HepG2 (cell line): ENCODE results near the gene GPR42. TPM values are rescaled to one million over a fixed set of nuclear protein-coding genes. Genes with fewer than 3 reads are reported as not detected.

ENCODE experiments used
- ATAC-seq: fragments of 200-7000 bp; cut with Tn5 transposase; 3 replicates; pipeline ENCODE4 v1.9.1; 2020; ENCODE audit warnings: mild to moderate bottlenecking, moderate library complexity
- BruUV-seq: library from RNA; stranded (reverse); fragments of 400-500 nt; replicated peaks from 2 replicates; lab custom pipeline; 2021; lab: Mats Ljungman, UMichigan
- CTCF ChIA-PET: fragments of 300-600 bp; formaldehyde crosslinking; extraction: SDS; loops from one replicate; lab custom pipeline; 2021; ENCODE audit warnings: low total read pairs, inconsistent platforms, low intra/inter-chr PET ratio; lab: Yijun Ruan, JAX
- POLR2A ChIA-PET: fragments of 350-600 bp; sonication (Branson Sonifier 250); formaldehyde crosslinking; loops from one replicate; lab custom pipeline; 2020; ENCODE audit warnings: antibody characterized with exemption, inconsistent platforms; lab: Yijun Ruan, JAX
- DNase-seq: peaks from one replicate; pipeline ENCODE4 v3.0.0-alpha.2; 2015; ENCODE audit warnings: low spot score
- FAIRE-seq: peaks from 3 replicates; lab custom pipeline; 2011; peaks lifted over from hg19 to GRCh38; lab: Jason Lieb, UNC
- H2AFZ ChIP-seq: one replicate; pipeline ENCODE4 v1.6.1; 2011; ENCODE audit warnings: low read length, inconsistent platforms
- H3K27ac ChIP-seq: fragments of 300-600 bp; 3 replicates; pipeline ENCODE4 v1.8.0; 2011; ENCODE audit warnings: mixed run types, mild to moderate bottlenecking, mixed read lengths, low read length, inconsistent platforms; ENCODE audit not compliant: insufficient read depth; ENCODE audit errors: extremely low read length
- H3K27me3 ChIP-seq, 2 experiments: fragments of 200-600 bp in 1 of 2; 2 replicates in 1 of 2; 3 replicates in 1 of 2; pipeline versions ENCODE4 v1.6.0 to v1.8.0; 2011; ENCODE audit warnings: low read length in 2 of 2, mild to moderate bottlenecking in 2 of 2, moderate library complexity in 2 of 2, inconsistent platforms in 1 of 2; ENCODE audit not compliant: insufficient read depth in 2 of 2, control insufficient read depth in 1 of 2
- H3K36me3 ChIP-seq, 2 experiments: fragments of 200-600 bp in 1 of 2; replicated peaks in 1 of 2; 2 replicates in 1 of 2; 3 replicates in 1 of 2; pipeline versions ENCODE4 v1.5.1 to v1.8.0; 2011; ENCODE audit warnings: low read length in 2 of 2, inconsistent platforms in 1 of 2; ENCODE audit not compliant: insufficient read depth in 2 of 2, control insufficient read depth in 1 of 2
- H3K4me1 ChIP-seq: 2 replicates; pipeline ENCODE4 v1.5.1; 2012; ENCODE audit warnings: low read length, inconsistent platforms; ENCODE audit not compliant: insufficient read depth
- H3K4me2 ChIP-seq: 2 replicates; pipeline ENCODE4 v1.6.0; 2011; ENCODE audit warnings: low read depth, low read length, inconsistent platforms
- H3K4me3 ChIP-seq, 3 experiments: fragments of 200-600 bp in 1 of 3; sonication (generic), shearing (Covaris generic) in 1 of 3; replicated peaks in 1 of 3; 2 replicates each; pipeline ENCODE4 v1.5.1; 2011 to 2016; ENCODE audit warnings: low read length in 3 of 3, inconsistent platforms in 2 of 3, low read depth in 2 of 3, mild to moderate bottlenecking in 2 of 3, control low read depth in 1 of 3, mixed read lengths in 1 of 3; ENCODE audit not compliant: insufficient read depth in 1 of 3
- H3K79me2 ChIP-seq: one replicate; pipeline ENCODE4 v1.6.1; 2011; ENCODE audit warnings: low read length, inconsistent platforms; ENCODE audit not compliant: insufficient read depth
- H3K9ac ChIP-seq: 2 replicates; pipeline ENCODE4 v1.6.0; 2011; ENCODE audit warnings: mild to moderate bottlenecking, low read depth, low read length, inconsistent platforms; ENCODE audit not compliant: insufficient read depth
- H3K9me3 ChIP-seq: 2 replicates; pipeline ENCODE4 v1.5.1; 2012; ENCODE audit warnings: mild to moderate bottlenecking, low read length
- H4K20me1 ChIP-seq: 2 replicates; pipeline ENCODE4 v1.6.0; 2011; ENCODE audit warnings: inconsistent platforms, mild to moderate bottlenecking, low read length, moderate library complexity; ENCODE audit not compliant: insufficient read depth
- CCDC6 ChIP-seq: sonication (generic); formaldehyde crosslinking; IDR thresholded peaks from 2 replicates; pipeline ENCODE4 v1.8.1; 2022; ENCODE audit warnings: mild to moderate bottlenecking, missing genetic modification reagents, moderate library complexity
- EP300 ChIP-seq, 3 experiments: sonication (generic) in 1 of 3; formaldehyde crosslinking in 1 of 3; IDR thresholded peaks; 2 replicates each; pipeline versions ENCODE4 v1.5.1 to v1.6.1; 2011 to 2020; ENCODE audit warnings: low read depth in 2 of 3, low read length in 2 of 3, borderline replicate concordance in 1 of 3, improper control_type of control experiment in 1 of 3, mild to moderate bottlenecking in 1 of 3, missing genetic modification reagents in 1 of 3, moderate library complexity in 1 of 3
- FOXC1 ChIP-seq: sonication (generic); formaldehyde crosslinking; IDR thresholded peaks from 2 replicates; pipeline ENCODE4 v1.8.0; 2022; ENCODE audit warnings: mild to moderate bottlenecking, missing genetic modification reagents, borderline replicate concordance
- GABPB1 ChIP-seq: IDR thresholded peaks from 2 replicates; pipeline ENCODE4 v1.6.1; 2016; ENCODE audit warnings: mild to moderate bottlenecking, missing genetic modification reagents, moderate library complexity, missing compliant biosample characterization
- HOXA9 ChIP-seq: sonication (generic); formaldehyde crosslinking; IDR thresholded peaks from 2 replicates; pipeline ENCODE4 v1.8.1; 2022; ENCODE audit warnings: missing genetic modification reagents, mild to moderate bottlenecking, moderate library complexity, borderline replicate concordance
- JUNB ChIP-seq: sonication (generic); formaldehyde crosslinking; IDR thresholded peaks from 2 replicates; pipeline ENCODE4 v1.8.0; 2022; ENCODE audit warnings: missing genetic modification reagents, mild to moderate bottlenecking, borderline replicate concordance
- KDM4B ChIP-seq: sonication (generic); formaldehyde crosslinking; IDR thresholded peaks from 2 replicates; pipeline ENCODE4 v1.4.0; 2020; ENCODE audit warnings: missing genetic modification reagents
- LCORL ChIP-seq, 2 experiments: fragments of 450-650 bp in 1 of 2; sonication (generic) in 1 of 2; formaldehyde crosslinking in 1 of 2; IDR thresholded peaks; 2 replicates each; pipeline versions ENCODE4 v1.5.0 to v1.6.1; 2017 to 2020; ENCODE audit warnings: antibody characterized with exemption in 1 of 2, missing genetic modification reagents in 1 of 2
- MAX ChIP-seq: IDR thresholded peaks from 2 replicates; pipeline ENCODE4 v1.6.1; 2012; ENCODE audit warnings: inconsistent platforms
- PAXIP1 ChIP-seq: sonication (generic); formaldehyde crosslinking; conservative IDR thresholded peaks from 2 replicates; pipeline ENCODE4 v1.4.0; 2020; ENCODE audit warnings: mild to moderate bottlenecking, missing genetic modification reagents, moderate library complexity
- RARG ChIP-seq: sonication (generic); formaldehyde crosslinking; IDR thresholded peaks from 2 replicates; pipeline ENCODE4 v1.4.0; 2020; ENCODE audit warnings: low read depth, mild to moderate bottlenecking, missing genetic modification reagents
- SAP130 ChIP-seq: IDR thresholded peaks from 2 replicates; pipeline ENCODE4 v1.6.1; 2016; ENCODE audit warnings: low read depth
- TEAD3 ChIP-seq: optimal IDR thresholded peaks from 2 replicates; pipeline ENCODE3; 2016; ENCODE audit warnings: borderline replicate concordance
- TSC22D2 ChIP-seq: sonication (generic); formaldehyde crosslinking; IDR thresholded peaks from 2 replicates; pipeline ENCODE4 v1.5.1; 2020; ENCODE audit warnings: missing genetic modification reagents, mild to moderate bottlenecking, borderline replicate concordance
- ZBTB38 ChIP-seq: sonication (generic); formaldehyde crosslinking; IDR thresholded peaks from 2 replicates; pipeline ENCODE4 v1.5.1; 2020; ENCODE audit warnings: mild to moderate bottlenecking, missing genetic modification reagents
- ZKSCAN8 ChIP-seq: IDR thresholded peaks from 2 replicates; pipeline ENCODE4 v1.6.1; 2016; ENCODE audit warnings: borderline replicate concordance, missing genetic modification reagents, missing compliant biosample characterization
- ZMAT5 ChIP-seq: sonication (generic); formaldehyde crosslinking; IDR thresholded peaks from 2 replicates; pipeline ENCODE4 v1.5.0; 2020; ENCODE audit warnings: mild to moderate bottlenecking, low read depth, missing genetic modification reagents, borderline replicate concordance
- ZNF44 ChIP-seq: sonication (generic); formaldehyde crosslinking; IDR thresholded peaks from 2 replicates; pipeline ENCODE4 v1.5.1; 2020; ENCODE audit warnings: mild to moderate bottlenecking, missing genetic modification reagents
- ZNF672 ChIP-seq: sonication (generic); formaldehyde crosslinking; IDR thresholded peaks from 2 replicates; pipeline ENCODE4 v1.8.1; 2022; ENCODE audit warnings: missing genetic modification reagents
- WGBS: methylation state at CpG from one replicate; pipeline ENCODE4 v1.1.6; 2017; ENCODE audit warnings: low lambda C conversion rate; 5-methylcytosine and 5-hydroxymethylcytosine counted together
- in situ Hi-C: cut with HindIII; loops from 2 replicates; pipeline ENCODE4 v1.10.0; 2017; ENCODE audit warnings: low pct_unique_long_range_greater_than_20kb; ENCODE audit not compliant: extremely low pct_ligation_motif_present
- intact Hi-C: fragments of 100-400 bp; cut with micrococcal nuclease; formaldehyde crosslinking; loops from one replicate; pipeline ENCODE4 v1.10.0; 2022; ENCODE audit not compliant: unreplicated experiment
- polyA plus RNA-seq, 8 experiments: library from polyadenylated mRNA; depleted of rRNA in 3 of 8; stranded (reverse) in 7 of 8; unstranded in 1 of 8; fragments of >200 nt; fragmentation: Illumina TruSeq in 4 of 8; extraction: Trizol in 4 of 8; gene quantifications; 2 replicates each; pipeline versions ENCODE4 v1.2.1 to v1.2.3, GENCODE V29; 2011 to 2016; ENCODE audit warnings: low read depth in 4 of 8, missing spikeins in 1 of 8, mixed read lengths in 1 of 8; ENCODE audit not compliant: insufficient read depth in 1 of 8
- total RNA-seq, 5 experiments: library from RNA; depleted of rRNA; stranded (reverse); fragments of >200 nt; fragmentation: Illumina TruSeq; extraction: Trizol; gene quantifications; 2 replicates each; pipeline ENCODE4 v1.2.3, GENCODE V29; 2016; ENCODE audit warnings: low read depth in 1 of 5

The GPR42 gene
- total and polyA plus RNA-seq, 2 of the 13 experiments (the other 11 are each of a cell fraction or from before 2014, with no cell fraction given) = not detected

GRCh38 chr19:35346193-35347052 lies 24.4 kb upstream of the GPR42 start:
- H3K27ac ChIP-seq = no peak overlapping the region
- H4K20me1 ChIP-seq = no peaks in the 10 kb centered on the region
- no peak for ATAC-seq
- WGBS = 61% methylated on average over 20 of the region's 28 CpGs
- no peaks in the 10 kb centered on the region for H3K36me3 ChIP-seq
- intact Hi-C loops (no loop called here), in situ Hi-C loops (no loop called here)
- H3K9me3 ChIP-seq = no peaks in the 10 kb centered on the region
- no peaks in the 10 kb centered on the region for H3K79me2 ChIP-seq
- H3K4me3 ChIP-seq = no peak overlapping the region
- FAIRE-seq = no peak
- peak overlapping the region; percentile 16; the same call in 1 of the 2 replicates for H3K4me2 ChIP-seq
- ChIA-PET POLR2A (no interaction called here), CTCF (no interaction called here)
- 0 out of 5 replicates have a peak, but pooled peaks cover 0 to 1% of the 10 kb centered on the region in 2 experiments for H3K27me3 ChIP-seq
- DNase-seq = peak; percentile 16
- BruUV-seq = no TSS peak
- peaks cover 42% of the 10 kb centered on the region for H3K4me1 ChIP-seq
- H2AFZ ChIP-seq = no peak overlapping the region
- H3K9ac ChIP-seq = no peak overlapping the region
- TF ChIP-seq PAXIP1 (CRISPR knock-in tag) (peak; percentile 66), CCDC6 (CRISPR knock-in tag) (no peak), RARG (CRISPR knock-in tag) (no peak), EP300 (IDR thresholded peaks at IDR 0.05; ENCODE audit: low read depth in 2 of 2, low read length in 2 of 2) (no peak), EP300 (CRISPR knock-in tag; IDR thresholded peaks at IDR 0.05; ENCODE audit: borderline replicate concordance) (no peak), TSC22D2 (CRISPR knock-in tag) (no peak), ZKSCAN8 (CRISPR knock-in tag) (no peak), ZBTB38 (CRISPR knock-in tag) (peak; percentile 67), JUNB (no peak), GABPB1 (no peak), ZMAT5 (CRISPR knock-in tag) (no peak), TEAD3 (CRISPR knock-in tag) (peak; percentile 54), LCORL (IDR thresholded peaks at IDR 0.05) (0 out of 2 replicates have a peak, but pooled peaks have one; percentile 38), LCORL (CRISPR knock-in tag; IDR thresholded peaks at IDR 0.05) (no peak), FOXC1 (no peak), KDM4B (no peak), SAP130 (CRISPR knock-in tag) (no peak), HOXA9 (no peak), MAX (peak; percentile 19; the same call in 1 of the 2 replicates), ZNF672 (CRISPR knock-in tag) (no peak), ZNF44 (CRISPR knock-in tag) (no peak)
